ENCODE results near the gene EHD1.

The EHD1 gene

GRCh38 chr11:64836448-64837072 is 41.9 kb downstream of the EHD1 start:
- no peak for DNase-seq (ENCODE audit: low read depth)
- no peak for TF ChIP-seq CTCF (IDR thresholded peaks at IDR 0.05; ENCODE audit: control insufficient read depth, extremely low read depth, insufficient read depth)
- no peak overlapping the region for H3K4me3 ChIP-seq (ENCODE audit: low read depth, low read length)

GRCh38 chr11:64835616-64836447 is 42.6 kb downstream of the EHD1 start:
- no peak for DNase-seq (ENCODE audit: low read depth)
- no peak overlapping the region for H3K4me3 ChIP-seq (ENCODE audit: low read depth, low read length)

GRCh38 chr11:64834723-64835615 is 43.5 kb downstream of the EHD1 start:
- H3K4me3 ChIP-seq (ENCODE audit: low read depth, low read length), result no peak overlapping the region
- DNase-seq (ENCODE audit: low read depth), result no peak
- TF ChIP-seq CTCF (IDR thresholded peaks at IDR 0.05; ENCODE audit: control insufficient read depth, extremely low read depth, insufficient read depth), result no peak

More at GRCh38 chr11:64835616-64836447, 42.6 kb downstream of the EHD1 start:
- TF ChIP-seq CTCF (IDR thresholded peaks at IDR 0.05; ENCODE audit: control insufficient read depth, extremely low read depth, insufficient read depth), result no peak

- no peak overlapping the region for H3K4me3 ChIP-seq (ENCODE audit: low read depth, low read length)
- DNase-seq (ENCODE audit: low read depth), result no peak
- TF ChIP-seq CTCF (IDR thresholded peaks at IDR 0.05; ENCODE audit: control insufficient read depth, extremely low read depth, insufficient read depth), result no peak
These were observed 44.2 kb downstream of the EHD1 start for GRCh38 chr11:64834031-64834722.

- TF ChIP-seq CTCF (IDR thresholded peaks at IDR 0.05; ENCODE audit: control insufficient read depth, extremely low read depth, insufficient read depth), result no peak
- H3K4me3 ChIP-seq (ENCODE audit: low read depth, low read length), result no peak overlapping the region
- no peak for DNase-seq (ENCODE audit: low read depth)
These were observed 44.9 kb downstream of the EHD1 start for GRCh38 chr11:64833509-64833908.

GRCh38 chr11:64833198-64833502 is 45.3 kb downstream of the EHD1 start:
- H3K4me3 ChIP-seq (ENCODE audit: low read depth, low read length), result no peak overlapping the region
- no peak for DNase-seq (ENCODE audit: low read depth)
- no peak for TF ChIP-seq CTCF (IDR thresholded peaks at IDR 0.05; ENCODE audit: control insufficient read depth, extremely low read depth, insufficient read depth)

Measured in LNCaP clone FGC (cell line).